Mesendoderm (in vitro differentiated cells): Measurements from ENCODE around the gene STRN.
A peak's percentile ranks its signal among the peaks of the same experiment; 100 is the strongest.

Experiments used
- DNase-seq: peaks from one replicate; pipeline ENCODE4 v3.0.0; 2013
- H2AK5ac ChIP-seq: 2 replicates; pipeline ENCODE4 v1.6.1; 2013; ENCODE audit warnings: low read length, inconsistent platforms
- H2BK120ac ChIP-seq: 2 replicates; pipeline ENCODE4 v1.6.1; 2013; ENCODE audit warnings: low read depth, mild to moderate bottlenecking, low read length, moderate library complexity, mixed read lengths
- H2BK15ac ChIP-seq: replicated peaks from 2 replicates; pipeline ENCODE4 v1.6.1; 2013; ENCODE audit warnings: low read depth, mild to moderate bottlenecking, moderate library complexity
- H2BK5ac ChIP-seq: 2 replicates; pipeline ENCODE4 v1.6.1; 2013; ENCODE audit warnings: low read length, inconsistent platforms
- H3K18ac ChIP-seq: 2 replicates; pipeline ENCODE4 v1.6.1; 2013; ENCODE audit warnings: mild to moderate bottlenecking, low read length, mixed read lengths
- H3K23ac ChIP-seq: one replicate; pipeline ENCODE4 v1.6.1; 2013; ENCODE audit warnings: low read length
- H3K27ac ChIP-seq: 2 replicates; pipeline ENCODE4 v1.5.1; 2013; ENCODE audit warnings: low read depth, mild to moderate bottlenecking, inconsistent platforms, low read length, moderate library complexity
- H3K27me3 ChIP-seq: 2 replicates; pipeline ENCODE4 v1.6.1; 2013; ENCODE audit warnings: low read length, control low read depth, mild to moderate bottlenecking, inconsistent platforms; ENCODE audit not compliant: insufficient read depth, poor library complexity
- H3K36me3 ChIP-seq: 2 replicates; pipeline ENCODE4 v1.6.1; 2013; ENCODE audit warnings: low read length, inconsistent platforms; ENCODE audit not compliant: control insufficient read depth, insufficient read depth
- H3K4ac ChIP-seq: one replicate; pipeline ENCODE4 v1.6.1; 2013; ENCODE audit warnings: low read depth, mild to moderate bottlenecking, low read length, moderate library complexity
- H3K4me1 ChIP-seq: 2 replicates; pipeline ENCODE4 v1.6.1; 2013; ENCODE audit warnings: low read depth, low read length, inconsistent platforms; ENCODE audit not compliant: control insufficient read depth
- H3K4me2 ChIP-seq: 2 replicates; pipeline ENCODE4 v1.6.1; 2013; ENCODE audit warnings: low read length
- H3K4me3 ChIP-seq: 2 replicates; pipeline ENCODE4 v1.5.1; 2013; ENCODE audit warnings: mild to moderate bottlenecking, low read length
- H3K56ac ChIP-seq: one replicate; pipeline ENCODE4 v1.6.1; 2013; ENCODE audit warnings: low read length
- H3K79me1 ChIP-seq: 2 replicates; pipeline ENCODE4 v1.6.1; 2013; ENCODE audit warnings: low read length, inconsistent platforms
- H3K79me2 ChIP-seq: 2 replicates; pipeline ENCODE4 v1.6.1; 2013; ENCODE audit warnings: mild to moderate bottlenecking, low read length; ENCODE audit not compliant: control insufficient read depth, insufficient read depth
- H3K9ac ChIP-seq: 2 replicates; pipeline ENCODE4 v1.6.1; 2013; ENCODE audit warnings: low read length, inconsistent platforms
- H4K5ac ChIP-seq: one replicate; pipeline ENCODE4 v1.6.1; 2013; ENCODE audit warnings: low read length
- H4K8ac ChIP-seq: one replicate; pipeline ENCODE4 v1.6.1; 2013; ENCODE audit warnings: low read depth, mild to moderate bottlenecking, control low read depth, low read length, moderate library complexity
- WGBS: extraction: QIAGEN DNeasy Blood & Tissue Kit; methylation state at CpG from one replicate; pipeline ENCODE4 v1.1.7; 2013; ENCODE audit warnings: low lambda C conversion rate, missing lambda C conversion rate; ENCODE audit not compliant: insufficient coverage; ENCODE audit errors: extremely low coverage; 5-methylcytosine and 5-hydroxymethylcytosine counted together

STRN gene

GRCh38 chr2:36812196-36812595, 154.1 kb downstream of the STRN start:
- Histone ChIP-seq H3K79me2 (no peaks in the 10 kb centered on the region), H3K23ac (no peak overlapping the region), H3K18ac (no peak overlapping the region), H2BK5ac (no peak overlapping the region), H3K36me3 (no peaks in the 10 kb centered on the region), H4K5ac (no peak overlapping the region), H3K79me1 (no peaks in the 10 kb centered on the region), H2BK15ac (no peak overlapping the region), H3K56ac (no peak overlapping the region), H2BK120ac (no peak overlapping the region), H3K4me1 (peaks cover 2% of the 10 kb centered on the region), H3K27ac (no peak overlapping the region), H3K27me3 (no peaks in the 10 kb centered on the region), H2AK5ac (no peak overlapping the region), H4K8ac (no peak overlapping the region), H3K9ac (no peak overlapping the region), H3K4me3 (no peak overlapping the region), H3K4me2 (no peak overlapping the region), H3K4ac (no peak overlapping the region)
- no CpG with 5 or more reads among the region's 6 CpGs for WGBS
- DNase-seq, result peak; percentile 74

GRCh38 chr2:36811071-36811470, 155.3 kb downstream of the STRN start:
- Histone ChIP-seq H3K23ac (no peak overlapping the region), H3K27ac (no peak overlapping the region), H3K56ac (no peak overlapping the region), H4K5ac (no peak overlapping the region), H3K36me3 (no peaks in the 10 kb centered on the region), H3K9ac (no peak overlapping the region), H3K4ac (no peak overlapping the region), H3K4me2 (no peak overlapping the region), H3K4me1 (no peaks in the 10 kb centered on the region), H2AK5ac (no peak overlapping the region), H2BK5ac (no peak overlapping the region), H3K79me1 (no peaks in the 10 kb centered on the region), H2BK15ac (no peak overlapping the region), H3K18ac (no peak overlapping the region), H2BK120ac (no peak overlapping the region), H4K8ac (no peak overlapping the region), H3K4me3 (no peak overlapping the region), H3K27me3 (no peaks in the 10 kb centered on the region), H3K79me2 (no peaks in the 10 kb centered on the region)
- no peak for DNase-seq
- WGBS, result no CpG with 5 or more reads among the region's 5 CpGs

- H3K4me3 ChIP-seq, result no peak overlapping the region
- no peak overlapping the region for H3K4ac ChIP-seq
- no peaks in the 10 kb centered on the region for H3K36me3 ChIP-seq
- no peak overlapping the region for H3K4me2 ChIP-seq
- no peak overlapping the region for H2BK120ac ChIP-seq
- no peaks in the 10 kb centered on the region for H3K79me2 ChIP-seq
- no peak overlapping the region for H3K9ac ChIP-seq
- WGBS, result no CpG with 5 or more reads among the region's 3 CpGs
- DNase-seq, result no peak
- H4K8ac ChIP-seq, result no peak overlapping the region
- no peaks in the 10 kb centered on the region for H3K79me1 ChIP-seq
- no peak overlapping the region for H2AK5ac ChIP-seq
- H3K23ac ChIP-seq, result no peak overlapping the region
- H3K4me1 ChIP-seq, result no peaks in the 10 kb centered on the region
- H2BK5ac ChIP-seq, result no peak overlapping the region
- H3K18ac ChIP-seq, result no peak overlapping the region
- no peak overlapping the region for H4K5ac ChIP-seq
- no peak overlapping the region for H2BK15ac ChIP-seq
- no peak overlapping the region for H3K56ac ChIP-seq
- H3K27ac ChIP-seq, result no peak overlapping the region
- no peaks in the 10 kb centered on the region for H3K27me3 ChIP-seq
These were observed 157.3 kb downstream of the STRN start for GRCh38 chr2:36809069-36809445.

DNA sequence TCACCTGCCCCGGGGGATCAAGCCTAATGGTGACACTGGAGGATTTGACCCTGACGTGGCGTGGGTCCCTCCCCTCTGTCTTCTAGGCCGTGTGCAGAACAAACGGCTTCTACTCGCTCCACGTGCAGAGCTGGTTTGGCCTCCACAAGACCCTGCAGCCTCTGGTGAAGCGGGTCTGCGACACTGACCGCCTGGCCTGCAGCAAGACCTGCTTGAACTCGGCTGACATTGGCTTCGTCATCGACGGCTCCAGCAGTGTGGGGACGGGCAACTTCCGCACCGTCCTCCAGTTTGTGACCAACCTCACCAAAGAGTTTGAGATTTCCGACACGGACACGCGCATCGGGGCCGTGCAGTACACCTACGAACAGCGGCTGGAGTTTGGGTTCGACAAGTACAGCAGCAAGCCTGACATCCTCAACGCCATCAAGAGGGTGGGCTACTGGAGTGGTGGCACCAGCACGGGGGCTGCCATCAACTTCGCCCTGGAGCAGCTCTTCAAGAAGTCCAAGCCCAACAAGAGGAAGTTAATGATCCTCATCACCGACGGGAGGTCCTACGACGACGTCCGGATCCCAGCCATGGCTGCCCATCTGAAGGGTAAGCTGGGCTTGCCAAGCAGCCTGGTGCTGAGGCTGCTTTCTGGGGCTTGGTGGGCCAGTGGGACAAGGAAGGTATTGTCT, 157.8 kb downstream of the STRN start:
- Histone ChIP-seq H3K79me1 (no peaks in the 10 kb centered on the region), H3K4me3 (no peak overlapping the region), H3K27ac (no peak overlapping the region), H2BK5ac (no peak overlapping the region), H3K36me3 (no peaks in the 10 kb centered on the region), H4K8ac (no peak overlapping the region), H3K23ac (no peak overlapping the region), H2BK15ac (no peak overlapping the region), H2AK5ac (no peak overlapping the region), H3K79me2 (no peaks in the 10 kb centered on the region), H2BK120ac (no peak overlapping the region), H3K27me3 (no peaks in the 10 kb centered on the region), H3K18ac (no peak overlapping the region), H3K4me2 (no peak overlapping the region), H3K9ac (no peak overlapping the region), H4K5ac (no peak overlapping the region), H3K4me1 (no peaks in the 10 kb centered on the region), H3K56ac (no peak overlapping the region), H3K4ac (no peak overlapping the region)
- WGBS, result no CpG with 5 or more reads among the region's 35 CpGs
- no peak for DNase-seq

- no peak overlapping the region for H3K23ac ChIP-seq
- no peak overlapping the region for H4K5ac ChIP-seq
- H3K4me3 ChIP-seq, result no peak overlapping the region
- no peak overlapping the region for H2AK5ac ChIP-seq
- no peak overlapping the region for H2BK15ac ChIP-seq
- H3K4me2 ChIP-seq, result no peak overlapping the region
- DNase-seq, result no peak
- H3K79me1 ChIP-seq, result no peaks in the 10 kb centered on the region
- no peak overlapping the region for H3K9ac ChIP-seq
- H3K4me1 ChIP-seq, result no peaks in the 10 kb centered on the region
- H3K4ac ChIP-seq, result no peak overlapping the region
- H2BK5ac ChIP-seq, result no peak overlapping the region
- no peak overlapping the region for H3K18ac ChIP-seq
- no peaks in the 10 kb centered on the region for H3K36me3 ChIP-seq
- no peak overlapping the region for H3K56ac ChIP-seq
- no peak overlapping the region for H4K8ac ChIP-seq
- H3K79me2 ChIP-seq, result no peaks in the 10 kb centered on the region
- H3K27me3 ChIP-seq, result no peaks in the 10 kb centered on the region
- H2BK120ac ChIP-seq, result no peak overlapping the region
- WGBS, result no CpG with 5 or more reads among the region's 5 CpGs
- H3K27ac ChIP-seq, result no peak overlapping the region
These were observed 159.0 kb downstream of the STRN start for GRCh38 chr2:36807223-36807886.
